Neural cell (in vitro differentiated cells): ENCODE data around the gene LTA4H.

Experiments
- CTCF ChIP-seq: fragments of 450-650 bp; IDR thresholded peaks from 2 replicates; pipeline ENCODE4 v1.5.1; 2014; ENCODE audit warnings: antibody characterized with exemption, mild to moderate bottlenecking, moderate library complexity; ENCODE audit not compliant: poor library complexity, severe bottlenecking
- EZH2 ChIP-seq: fragments of 200-600, 300-800 bp; shearing (Covaris generic), sonication (generic); IDR thresholded peaks from 2 replicates; pipeline ENCODE4 v1.6.1; 2014; ENCODE audit warnings: antibody characterized with exemption, low read length, borderline replicate concordance, mild to moderate bottlenecking; ENCODE audit not compliant: insufficient read depth, poor library complexity, severe bottlenecking
- RAD21 ChIP-seq: fragments of 450-650 bp; conservative IDR thresholded peaks from 2 replicates; pipeline ENCODE4 v1.6.1; 2014; ENCODE audit warnings: antibody characterized with exemption, mild to moderate bottlenecking, moderate library complexity

- TF ChIP-seq CTCF: no peak
- TF ChIP-seq EZH2: no peak
- TF ChIP-seq RAD21: no peak
Observed at GRCh38 chr12:95988506-95989275, 46.7 kb downstream of the LTA4H start.
